ENCODE measurements around the gene IFT88. TPM values are rescaled to one million over a fixed set of nuclear protein-coding genes. Genes with fewer than 3 reads are reported as not detected.

The IFT88 gene
- polyA plus RNA-seq, 3 donors: 2.9 to 4.5 (median 4.1) TPM

GRCh38 chr13:20709369-20709768 lies 142.4 kb downstream of the IFT88 start:
- Histone ChIP-seq H4K20me1 (ENCODE audit: insufficient read depth, low read length) (no peaks in the 10 kb centered on the region), H3K4me1 (ENCODE audit: control insufficient read depth in 1 of 2, insufficient read depth in 2 of 2, low read length in 2 of 2) (no peaks in the 10 kb centered on the region), H3K9ac (ENCODE audit: insufficient read depth, low read length, poor library complexity, severe bottlenecking) (no peak overlapping the region), H2AFZ (ENCODE audit: insufficient read depth, low read depth, low read length, poor library complexity, severe bottlenecking) (no peak overlapping the region), H3K9me3 (replicated peaks in 1 of 2; ENCODE audit: control insufficient read depth in 1 of 2, insufficient read depth in 1 of 2, low read length in 2 of 2) (no peaks in the 10 kb centered on the region), H3K27ac (ENCODE audit: low read depth in 1 of 2, low read length in 2 of 2) (no peak overlapping the region), H3K27me3 (ENCODE audit: control insufficient read depth in 2 of 2, insufficient read depth in 2 of 2, low read length in 2 of 2) (peaks cover 0 to 7% of the 10 kb centered on the region in 2 donors), H3K36me3 (replicated peaks in 1 of 2; ENCODE audit: control insufficient read depth in 1 of 2, insufficient read depth in 2 of 2, low read length in 2 of 2) (no peaks in the 10 kb centered on the region), H3K4me3 (replicated peaks in 1 of 3; ENCODE audit: low read depth in 2 of 3, low read length in 3 of 3) (no peak overlapping the region), H3K79me2 (ENCODE audit: insufficient read depth, low read length) (no peaks in the 10 kb centered on the region), H3K4me2 (replicated peaks; ENCODE audit: extremely low read depth, low read length, poor library complexity, severe bottlenecking) (no peak overlapping the region)
- intact Hi-C loops (cut with micrococcal nuclease): no loop called here
- Mint-ChIP-seq H3K27ac (no peak overlapping the region), H3K27me3 (ENCODE audit: low read depth in 3 of 3) (peaks cover 11 to 30% (median 17%) of the 10 kb centered on the region in 3 donors), H3K36me3 (no peaks in the 10 kb centered on the region), H3K4me3 (no peak overlapping the region), H3K9me3 (no peaks in the 10 kb centered on the region), H3K4me1 (peaks cover 8% of the 10 kb centered on the region)
- TF ChIP-seq CTCF (IDR thresholded peaks at IDR 0.05): no peak
- no peak for DNase-seq
- no CpG with 5 or more reads among the region's 8 CpGs for WGBS (ENCODE audit: insufficient coverage)

- no peaks in the 10 kb centered on the region for H4K20me1 ChIP-seq (ENCODE audit: insufficient read depth, low read length)
- peaks cover 7 to 28% (median 13%) of the 10 kb centered on the region in 3 donors for H3K27me3 Mint-ChIP-seq (ENCODE audit: low read depth in 3 of 3)
- H3K9ac ChIP-seq (ENCODE audit: insufficient read depth, low read length, poor library complexity, severe bottlenecking): no peak overlapping the region
- 75% methylated on average over 2 of the region's 4 CpGs for WGBS (ENCODE audit: insufficient coverage)
- no peaks in the 10 kb centered on the region for H3K36me3 Mint-ChIP-seq
- no peak for TF ChIP-seq CTCF (IDR thresholded peaks at IDR 0.05)
- H3K4me2 ChIP-seq (replicated peaks; ENCODE audit: extremely low read depth, low read length, poor library complexity, severe bottlenecking): no peak overlapping the region
- intact Hi-C loops (cut with micrococcal nuclease): loop anchor here (5.0 to 10.0 kb wide), 2 partner anchors 118 to 215 kb away; no protein-coding TSS in a partner anchor
- peaks cover 0 to 3% of the 10 kb centered on the region in 2 donors for H3K27me3 ChIP-seq (ENCODE audit: control insufficient read depth in 2 of 2, insufficient read depth in 2 of 2, low read length in 2 of 2)
- no peak overlapping the region for H2AFZ ChIP-seq (ENCODE audit: insufficient read depth, low read depth, low read length, poor library complexity, severe bottlenecking)
- H3K27ac Mint-ChIP-seq: peak overlapping the region in 1 of 7 donors; percentile 73
- H3K27ac ChIP-seq (ENCODE audit: low read depth in 1 of 2, low read length in 2 of 2): no peak overlapping the region
- DNase-seq: no peak
- no peaks in the 10 kb centered on the region for H3K79me2 ChIP-seq (ENCODE audit: insufficient read depth, low read length)
- H3K9me3 ChIP-seq (replicated peaks in 1 of 2; ENCODE audit: control insufficient read depth in 1 of 2, insufficient read depth in 1 of 2, low read length in 2 of 2): no peaks in the 10 kb centered on the region
- no peaks in the 10 kb centered on the region for H3K36me3 ChIP-seq (replicated peaks in 1 of 2; ENCODE audit: control insufficient read depth in 1 of 2, insufficient read depth in 2 of 2, low read length in 2 of 2)
- H3K4me1 Mint-ChIP-seq: peaks cover 5% of the 10 kb centered on the region
- H3K9me3 Mint-ChIP-seq: no peaks in the 10 kb centered on the region
- no peaks in the 10 kb centered on the region for H3K4me1 ChIP-seq (ENCODE audit: control insufficient read depth in 1 of 2, insufficient read depth in 2 of 2, low read length in 2 of 2)
- H3K4me3 ChIP-seq (replicated peaks in 1 of 3; ENCODE audit: low read depth in 2 of 3, low read length in 3 of 3): no peak overlapping the region
- no peak overlapping the region for H3K4me3 Mint-ChIP-seq
These were observed 142.8 kb downstream of the IFT88 start for GRCh38 chr13:20709782-20710181.
